Neural cell (in vitro differentiated cells): ENCODE data around the gene PLEKHG3.

Experiments used
- EZH2 ChIP-seq: fragments of 200-600, 300-800 bp; shearing (Covaris generic), sonication (generic); IDR thresholded peaks from 2 replicates; pipeline ENCODE4 v1.6.1; 2014; ENCODE audit warnings: antibody characterized with exemption, low read length, borderline replicate concordance, mild to moderate bottlenecking; ENCODE audit not compliant: insufficient read depth, poor library complexity, severe bottlenecking
- POLR2AphosphoS5 ChIP-seq: IDR thresholded peaks from 2 replicates; pipeline ENCODE4 v1.6.1; 2012
- SMC3 ChIP-seq: fragments of 450-650 bp; conservative IDR thresholded peaks from 2 replicates; pipeline ENCODE4 v1.6.1; 2014; ENCODE audit warnings: antibody characterized with exemption, mild to moderate bottlenecking, moderate library complexity; ENCODE audit not compliant: poor library complexity
- TAF1 ChIP-seq: IDR thresholded peaks from 2 replicates; pipeline ENCODE4 v1.6.1; 2012; ENCODE audit warnings: low read depth
- TF ChIP-seq, protein P1 (sequence below): fragments of 450-650 bp; IDR thresholded peaks from 2 replicates; pipeline ENCODE4 v1.5.1; 2014; ENCODE audit warnings: antibody characterized with exemption, mild to moderate bottlenecking, moderate library complexity; ENCODE audit not compliant: poor library complexity, severe bottlenecking
- TF ChIP-seq, protein P2 (sequence below): IDR thresholded peaks from 2 replicates; pipeline ENCODE4 v1.6.1; 2012; ENCODE audit warnings: borderline replicate concordance

DNA sequence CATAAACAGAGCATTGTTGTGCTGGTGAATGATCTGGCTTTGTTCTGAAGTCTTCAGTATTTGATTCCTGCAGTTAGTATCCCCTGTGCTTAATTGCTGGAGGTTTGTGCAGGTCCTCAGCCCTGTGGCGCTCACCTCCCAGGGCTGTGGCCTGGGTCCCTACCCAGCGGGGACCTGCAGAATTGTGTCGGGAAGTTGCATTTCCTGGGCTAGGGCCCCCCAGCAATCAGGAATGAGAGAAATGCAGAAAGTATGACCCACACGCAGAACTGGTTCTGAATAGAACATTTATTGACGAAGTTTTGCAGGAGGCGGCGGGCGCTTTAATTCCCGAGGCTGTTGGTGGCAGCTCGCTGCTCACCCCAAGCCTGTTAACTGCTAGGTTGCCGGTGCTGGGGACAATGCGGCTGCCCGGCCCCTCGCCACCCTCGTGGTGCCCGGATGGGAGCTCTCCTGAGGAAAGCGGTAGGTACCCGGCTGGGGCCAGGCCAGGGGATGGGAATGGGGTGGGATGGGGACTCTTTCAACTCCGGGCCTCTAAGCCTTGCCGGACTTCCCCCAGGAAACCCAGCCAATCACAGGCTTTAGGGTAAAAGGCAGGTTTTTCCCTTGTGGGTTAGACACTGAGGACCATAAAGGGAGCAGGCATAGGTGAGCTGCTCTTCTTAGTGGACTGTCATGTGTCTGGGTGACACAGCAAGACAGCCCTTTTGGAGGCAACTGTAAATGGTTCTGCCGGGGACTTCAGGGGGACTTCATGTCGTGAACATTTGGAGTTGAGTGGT is 11.6 kb downstream of the PLEKHG3 start:
- TF ChIP-seq, protein P1, sequence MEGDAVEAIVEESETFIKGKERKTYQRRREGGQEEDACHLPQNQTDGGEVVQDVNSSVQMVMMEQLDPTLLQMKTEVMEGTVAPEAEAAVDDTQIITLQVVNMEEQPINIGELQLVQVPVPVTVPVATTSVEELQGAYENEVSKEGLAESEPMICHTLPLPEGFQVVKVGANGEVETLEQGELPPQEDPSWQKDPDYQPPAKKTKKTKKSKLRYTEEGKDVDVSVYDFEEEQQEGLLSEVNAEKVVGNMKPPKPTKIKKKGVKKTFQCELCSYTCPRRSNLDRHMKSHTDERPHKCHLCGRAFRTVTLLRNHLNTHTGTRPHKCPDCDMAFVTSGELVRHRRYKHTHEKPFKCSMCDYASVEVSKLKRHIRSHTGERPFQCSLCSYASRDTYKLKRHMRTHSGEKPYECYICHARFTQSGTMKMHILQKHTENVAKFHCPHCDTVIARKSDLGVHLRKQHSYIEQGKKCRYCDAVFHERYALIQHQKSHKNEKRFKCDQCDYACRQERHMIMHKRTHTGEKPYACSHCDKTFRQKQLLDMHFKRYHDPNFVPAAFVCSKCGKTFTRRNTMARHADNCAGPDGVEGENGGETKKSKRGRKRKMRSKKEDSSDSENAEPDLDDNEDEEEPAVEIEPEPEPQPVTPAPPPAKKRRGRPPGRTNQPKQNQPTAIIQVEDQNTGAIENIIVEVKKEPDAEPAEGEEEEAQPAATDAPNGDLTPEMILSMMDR = no peak
- no peak for TF ChIP-seq EZH2
- TF ChIP-seq SMC3 = no peak
- no peak for TF ChIP-seq POLR2AphosphoS5
- TF ChIP-seq, protein P2, sequence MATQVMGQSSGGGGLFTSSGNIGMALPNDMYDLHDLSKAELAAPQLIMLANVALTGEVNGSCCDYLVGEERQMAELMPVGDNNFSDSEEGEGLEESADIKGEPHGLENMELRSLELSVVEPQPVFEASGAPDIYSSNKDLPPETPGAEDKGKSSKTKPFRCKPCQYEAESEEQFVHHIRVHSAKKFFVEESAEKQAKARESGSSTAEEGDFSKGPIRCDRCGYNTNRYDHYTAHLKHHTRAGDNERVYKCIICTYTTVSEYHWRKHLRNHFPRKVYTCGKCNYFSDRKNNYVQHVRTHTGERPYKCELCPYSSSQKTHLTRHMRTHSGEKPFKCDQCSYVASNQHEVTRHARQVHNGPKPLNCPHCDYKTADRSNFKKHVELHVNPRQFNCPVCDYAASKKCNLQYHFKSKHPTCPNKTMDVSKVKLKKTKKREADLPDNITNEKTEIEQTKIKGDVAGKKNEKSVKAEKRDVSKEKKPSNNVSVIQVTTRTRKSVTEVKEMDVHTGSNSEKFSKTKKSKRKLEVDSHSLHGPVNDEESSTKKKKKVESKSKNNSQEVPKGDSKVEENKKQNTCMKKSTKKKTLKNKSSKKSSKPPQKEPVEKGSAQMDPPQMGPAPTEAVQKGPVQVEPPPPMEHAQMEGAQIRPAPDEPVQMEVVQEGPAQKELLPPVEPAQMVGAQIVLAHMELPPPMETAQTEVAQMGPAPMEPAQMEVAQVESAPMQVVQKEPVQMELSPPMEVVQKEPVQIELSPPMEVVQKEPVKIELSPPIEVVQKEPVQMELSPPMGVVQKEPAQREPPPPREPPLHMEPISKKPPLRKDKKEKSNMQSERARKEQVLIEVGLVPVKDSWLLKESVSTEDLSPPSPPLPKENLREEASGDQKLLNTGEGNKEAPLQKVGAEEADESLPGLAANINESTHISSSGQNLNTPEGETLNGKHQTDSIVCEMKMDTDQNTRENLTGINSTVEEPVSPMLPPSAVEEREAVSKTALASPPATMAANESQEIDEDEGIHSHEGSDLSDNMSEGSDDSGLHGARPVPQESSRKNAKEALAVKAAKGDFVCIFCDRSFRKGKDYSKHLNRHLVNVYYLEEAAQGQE = no peak
- no peak for TF ChIP-seq TAF1
